ENCODE data around the gene TWIST1.

TWIST1 gene

DNA sequence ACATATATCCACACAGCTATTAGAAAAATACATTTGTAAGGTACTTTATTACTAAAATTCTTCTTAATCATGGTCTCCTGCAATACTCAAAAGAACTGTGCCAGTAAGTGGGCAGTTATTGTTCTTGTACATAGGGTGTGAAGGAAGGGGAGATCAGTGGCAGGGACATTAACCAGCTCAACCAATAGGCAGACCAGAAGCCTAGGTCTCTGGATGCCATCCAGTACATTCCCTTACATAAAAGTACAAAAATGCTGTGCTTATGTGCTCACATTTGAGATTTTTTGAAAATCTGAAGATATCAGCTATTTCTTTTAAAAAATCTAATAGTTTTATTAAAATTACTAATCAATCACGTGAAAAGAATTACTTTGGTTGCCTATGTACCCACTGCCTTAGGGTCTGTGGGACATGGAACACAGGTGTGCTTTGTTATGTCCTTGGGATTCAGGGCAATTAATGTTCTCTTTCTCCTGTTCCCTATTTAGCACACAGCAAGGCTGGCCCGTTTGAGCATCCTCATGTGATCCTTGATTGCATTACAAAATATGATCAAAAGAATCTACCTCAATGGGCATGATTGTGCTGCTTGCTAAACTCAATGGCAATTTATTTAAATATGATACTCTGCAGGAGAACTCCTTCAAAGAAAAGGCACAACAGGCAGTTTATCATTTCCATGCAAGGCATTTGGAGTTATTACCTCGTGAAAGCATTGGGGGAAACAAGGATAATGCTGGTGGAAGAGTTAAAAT is 22.7 kb downstream of the TWIST1 start:
- no peak for DNase-seq (ENCODE audit: low spot score)

GRCh38 chr7:19094138-19094537 is 23.3 kb downstream of the TWIST1 start:
- no peak for DNase-seq (ENCODE audit: low spot score)

- no peak for DNase-seq (ENCODE audit: low spot score)
Observed at GRCh38 chr7:19091550-19092200, 25.8 kb downstream of the TWIST1 start.

GRCh38 chr7:19090526-19090925 is 26.9 kb downstream of the TWIST1 start:
- no peak for DNase-seq (ENCODE audit: low spot score)

GRCh38 chr7:19089797-19090196 is 27.6 kb downstream of the TWIST1 start:
- no peak for DNase-seq (ENCODE audit: low spot score)

GRCh38 chr7:19089378-19089777 is 28.1 kb downstream of the TWIST1 start:
- DNase-seq (ENCODE audit: low spot score) = no peak

DNA sequence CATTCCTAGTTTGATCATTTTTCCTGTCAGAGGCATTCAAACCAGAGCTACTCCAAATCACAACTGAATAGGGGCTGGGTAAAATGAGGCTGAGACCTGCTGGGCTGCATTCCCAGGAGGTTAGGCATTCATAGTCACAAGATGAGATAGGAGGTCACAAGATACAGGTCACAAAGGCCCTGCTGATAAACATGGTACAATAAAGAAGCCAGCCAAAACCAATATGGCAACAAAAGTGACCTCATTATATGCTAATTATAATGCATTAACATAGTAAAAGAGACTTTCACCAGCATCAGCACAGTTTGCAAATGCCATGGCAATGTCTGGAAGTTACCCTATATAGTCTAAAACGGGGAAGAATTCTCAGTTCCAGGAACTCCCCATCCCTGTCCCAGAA is 37.3 kb downstream of the TWIST1 start:
- no peak for DNase-seq (ENCODE audit: low spot score)

DNA sequence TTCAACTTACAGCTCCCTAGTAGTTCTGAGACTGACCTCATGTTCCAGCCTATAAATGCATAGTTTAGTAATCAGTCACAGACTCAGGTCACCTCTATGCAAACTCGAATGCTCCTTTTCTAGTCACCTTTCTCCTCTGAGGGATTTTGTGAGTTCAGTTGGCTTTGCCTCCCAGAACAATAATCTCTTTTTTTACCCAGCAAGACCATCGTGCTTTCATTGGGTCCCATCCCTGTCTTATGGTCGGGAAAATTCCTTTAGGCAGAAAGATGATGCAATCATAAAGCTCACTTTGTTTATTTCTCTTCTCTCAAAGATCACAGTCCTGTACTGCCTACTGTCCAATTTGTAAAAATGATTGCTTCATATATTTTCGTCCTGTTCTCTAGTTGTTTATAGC is 38.4 kb downstream of the TWIST1 start:
- DNase-seq (ENCODE audit: low spot score) = peak; percentile 49

- DNase-seq (ENCODE audit: low spot score) = no peak
Observed at GRCh38 chr7:19069842-19070241, 47.6 kb downstream of the TWIST1 start.

- DNase-seq (ENCODE audit: low spot score) = no peak
Observed at GRCh38 chr7:19066170-19066569, 51.3 kb downstream of the TWIST1 start.

All from SW480 (cell line).